ENCODE results near the gene GOLGA8R.
"Not testable (repeated sequence)": the region's sequence is repeated elsewhere in the genome, so short reads cannot be mapped to it uniquely, and the experiment has no call there.

Gene GOLGA8R

GRCh38 chr15:30376375-30377081 lies 37.5 kb downstream of the GOLGA8R start:
- peaks cover 6 to 11% of the 10 kb centered on the region in 2 donors for H3K27me3 Mint-ChIP-seq
- H3K4me1 Mint-ChIP-seq (ENCODE audit: low read depth in 2 of 2); ATAC-seq (replicated peaks); H3K9me3 Mint-ChIP-seq; DNase-seq; H3K4me3 Mint-ChIP-seq; H3K36me3 Mint-ChIP-seq (ENCODE audit: insufficient read depth); H3K27ac Mint-ChIP-seq: not testable (repeated sequence)

- not testable (repeated sequence) for H3K27ac Mint-ChIP-seq; H3K36me3 Mint-ChIP-seq (ENCODE audit: insufficient read depth); ATAC-seq (replicated peaks); H3K4me1 Mint-ChIP-seq (ENCODE audit: low read depth in 2 of 2); H3K4me3 Mint-ChIP-seq; H3K9me3 Mint-ChIP-seq; DNase-seq
- peaks cover 6 to 11% of the 10 kb centered on the region in 2 donors for H3K27me3 Mint-ChIP-seq
Measured at GRCh38 chr15:30375872-30376271, 38.2 kb downstream of the GOLGA8R start.

GRCh38 chr15:30374862-30375261 lies 39.2 kb downstream of the GOLGA8R start:
- not testable (repeated sequence) for H3K4me3 Mint-ChIP-seq; H3K9me3 Mint-ChIP-seq; DNase-seq; H3K36me3 Mint-ChIP-seq (ENCODE audit: insufficient read depth); H3K4me1 Mint-ChIP-seq (ENCODE audit: low read depth in 2 of 2); ATAC-seq (replicated peaks); H3K27ac Mint-ChIP-seq
- peaks cover 6 to 11% of the 10 kb centered on the region in 2 donors for H3K27me3 Mint-ChIP-seq

- not testable (repeated sequence) for H3K9me3 Mint-ChIP-seq; H3K36me3 Mint-ChIP-seq (ENCODE audit: insufficient read depth); H3K27ac Mint-ChIP-seq; H3K4me1 Mint-ChIP-seq (ENCODE audit: low read depth in 2 of 2); H3K27me3 Mint-ChIP-seq; H3K4me3 Mint-ChIP-seq; ATAC-seq (replicated peaks); DNase-seq
Measured at GRCh38 chr15:30368271-30368670, 45.8 kb downstream of the GOLGA8R start.

GRCh38 chr15:30367246-30367645 lies 46.8 kb downstream of the GOLGA8R start:
- not testable (repeated sequence) for DNase-seq; H3K9me3 Mint-ChIP-seq; H3K27ac Mint-ChIP-seq; H3K4me3 Mint-ChIP-seq; H3K27me3 Mint-ChIP-seq; H3K4me1 Mint-ChIP-seq (ENCODE audit: low read depth in 2 of 2); ATAC-seq (replicated peaks); H3K36me3 Mint-ChIP-seq (ENCODE audit: insufficient read depth)

GRCh38 chr15:30361404-30361803 lies 52.7 kb downstream of the GOLGA8R start:
- not testable (repeated sequence) for ATAC-seq (replicated peaks); H3K36me3 Mint-ChIP-seq (ENCODE audit: insufficient read depth); H3K4me3 Mint-ChIP-seq

GRCh38 chr15:30360990-30361389 lies 53.1 kb downstream of the GOLGA8R start:
- H3K27ac Mint-ChIP-seq; H3K4me3 Mint-ChIP-seq; H3K4me1 Mint-ChIP-seq (ENCODE audit: low read depth in 2 of 2); H3K36me3 Mint-ChIP-seq (ENCODE audit: insufficient read depth); H3K9me3 Mint-ChIP-seq; DNase-seq; H3K27me3 Mint-ChIP-seq; ATAC-seq (replicated peaks): not testable (repeated sequence)

More at GRCh38 chr15:30361404-30361803, 52.7 kb downstream of the GOLGA8R start:
- H3K27ac Mint-ChIP-seq; DNase-seq; H3K27me3 Mint-ChIP-seq; H3K9me3 Mint-ChIP-seq; H3K4me1 Mint-ChIP-seq (ENCODE audit: low read depth in 2 of 2): not testable (repeated sequence)

- DNase-seq; H3K4me1 Mint-ChIP-seq (ENCODE audit: low read depth in 2 of 2); H3K27ac Mint-ChIP-seq; ATAC-seq (replicated peaks); H3K9me3 Mint-ChIP-seq; H3K4me3 Mint-ChIP-seq; H3K36me3 Mint-ChIP-seq (ENCODE audit: insufficient read depth); H3K27me3 Mint-ChIP-seq: not testable (repeated sequence)
Measured at GRCh38 chr15:30355043-30355442, 59.0 kb downstream of the GOLGA8R start.

Measured in effector memory CD8-positive, alpha-beta T cell (primary cell).